Right forelimb (tissue), 1 donor: Measurements from ENCODE around the gene FANCI.

Source experiments
- DNase-seq: peaks from one replicate; pipeline ENCODE4 v3.0.0-alpha.2; 2018

Gene FANCI

DNA sequence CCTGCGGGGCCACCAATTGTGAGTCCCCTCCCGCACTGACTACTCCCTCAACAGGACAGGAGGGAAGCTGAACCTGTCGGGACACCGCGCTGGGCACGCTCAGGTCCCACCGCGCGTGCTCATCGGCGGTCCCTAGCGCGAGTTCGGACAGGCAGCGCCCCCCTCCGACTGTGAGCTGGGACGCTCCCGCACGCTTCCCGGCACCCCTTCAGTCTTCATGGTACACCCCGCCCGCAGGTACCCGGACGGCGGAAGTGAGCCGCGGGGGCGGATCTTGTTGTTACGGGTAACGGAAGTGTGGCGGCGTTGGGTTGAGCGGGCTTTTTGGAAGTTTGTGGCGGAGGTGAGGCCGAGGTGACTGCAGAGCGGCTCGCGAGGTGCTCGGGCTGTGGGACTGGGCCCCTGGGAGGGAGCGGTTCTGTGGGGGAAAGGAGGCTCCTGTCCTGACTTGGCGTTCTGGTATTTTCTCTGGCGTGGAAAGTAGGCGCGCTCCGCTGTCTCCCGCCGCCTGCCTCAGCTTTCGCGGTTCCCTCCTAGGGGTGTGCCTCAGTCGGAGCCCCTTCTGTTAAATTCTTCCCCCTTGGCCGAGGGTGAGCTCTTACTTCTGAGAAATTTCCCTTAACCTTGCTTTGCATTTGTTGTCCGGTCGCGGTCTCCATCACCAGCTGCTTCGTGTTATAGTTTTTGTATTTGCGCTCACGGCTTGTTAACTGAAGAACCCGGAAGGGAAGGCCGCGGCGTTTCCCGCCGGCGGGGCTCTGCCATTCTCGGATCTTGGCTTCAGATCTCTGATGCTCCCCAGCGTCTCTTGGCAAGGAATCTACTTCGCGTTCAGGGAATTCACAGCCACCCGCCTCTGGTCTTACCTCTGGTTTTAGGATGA lies at the start of gene FANCI:
Gene FANCI (plus strand): TSS at position 289 of the 883 bp plus-strand sequence. CDS start 3,669 bp downstream, outside the sequence.
- peak; percentile 97 for DNase-seq

- DNase-seq, result no peak
These were observed 49.2 kb upstream of the FANCI start for GRCh38 chr15:89194608-89195007.

- no peak for DNase-seq
These were observed 47.9 kb upstream of the FANCI start for GRCh38 chr15:89195836-89196235.

DNA sequence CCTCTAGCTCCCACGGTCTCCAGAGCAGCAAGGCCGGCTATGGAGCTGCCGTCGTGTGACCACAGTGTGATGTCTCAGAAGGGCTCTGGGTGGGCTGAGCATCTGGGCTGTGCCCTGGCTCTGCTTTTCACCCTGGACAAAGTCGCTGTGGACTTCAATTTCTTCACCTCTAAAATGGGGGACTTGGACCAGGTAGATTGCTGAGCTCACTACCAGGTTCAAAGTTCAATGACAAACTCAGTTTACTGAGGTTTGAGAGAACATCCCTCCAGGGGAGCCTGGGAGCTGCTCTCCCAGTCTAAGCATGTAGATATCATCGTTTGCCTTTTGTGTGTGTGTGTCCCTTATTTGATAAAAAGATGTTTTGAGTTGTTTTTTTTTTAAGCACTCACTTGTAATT lies 47.5 kb upstream of the FANCI start:
- no peak for DNase-seq

DNA sequence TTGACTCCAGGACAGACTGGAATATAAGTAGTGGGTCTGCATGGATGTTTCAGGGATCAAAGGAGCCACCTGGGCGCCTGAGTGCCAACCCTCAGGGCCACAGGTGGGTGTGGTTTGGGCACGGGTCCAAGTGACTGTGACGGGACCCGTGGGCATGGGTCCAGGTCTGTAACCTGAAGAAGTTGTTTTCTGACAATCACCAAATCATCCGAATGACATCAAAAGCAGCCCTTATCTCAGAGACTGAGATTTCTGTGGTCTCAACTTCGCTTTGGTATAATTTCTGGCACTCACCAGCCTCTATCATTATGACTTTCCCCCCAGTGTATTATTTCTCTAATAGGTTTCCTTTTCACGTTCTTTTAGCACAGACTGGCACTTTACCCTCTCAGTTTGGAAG lies 46.8 kb upstream of the FANCI start:
- DNase-seq, result no peak

- DNase-seq, result no peak
These were observed 46.2 kb upstream of the FANCI start for GRCh38 chr15:89197503-89197971.

GRCh38 chr15:89198196-89198595 lies 45.6 kb upstream of the FANCI start:
- no peak for DNase-seq

GRCh38 chr15:89198934-89199333 lies 44.8 kb upstream of the FANCI start:
- no peak for DNase-seq

GRCh38 chr15:89199746-89200145 lies 44.0 kb upstream of the FANCI start:
- no peak for DNase-seq

DNA sequence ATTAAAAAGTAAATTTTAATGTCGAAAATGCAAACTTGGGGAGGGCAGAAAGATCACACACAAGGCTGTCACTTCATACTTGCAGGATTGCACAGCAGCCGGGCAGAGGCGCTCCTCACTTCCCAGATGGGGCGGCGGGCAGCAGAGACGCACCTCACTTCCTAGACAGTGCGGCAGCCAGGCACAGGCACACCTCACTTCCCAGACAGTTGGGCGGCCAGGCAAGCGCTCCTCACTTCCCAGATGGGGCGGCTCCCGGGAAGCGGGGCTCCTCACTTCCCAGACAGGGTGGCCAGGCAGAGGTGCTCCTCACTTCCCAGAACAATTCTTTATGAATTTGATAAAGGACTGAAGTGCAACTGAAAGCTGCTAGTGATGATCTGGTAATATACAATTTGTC lies 43.6 kb upstream of the FANCI start:
- no peak for DNase-seq

- no peak for DNase-seq
These were observed 42.2 kb upstream of the FANCI start for GRCh38 chr15:89201465-89202005.

GRCh38 chr15:89203705-89204273 lies 40.0 kb upstream of the FANCI start:
- DNase-seq, result no peak

DNA sequence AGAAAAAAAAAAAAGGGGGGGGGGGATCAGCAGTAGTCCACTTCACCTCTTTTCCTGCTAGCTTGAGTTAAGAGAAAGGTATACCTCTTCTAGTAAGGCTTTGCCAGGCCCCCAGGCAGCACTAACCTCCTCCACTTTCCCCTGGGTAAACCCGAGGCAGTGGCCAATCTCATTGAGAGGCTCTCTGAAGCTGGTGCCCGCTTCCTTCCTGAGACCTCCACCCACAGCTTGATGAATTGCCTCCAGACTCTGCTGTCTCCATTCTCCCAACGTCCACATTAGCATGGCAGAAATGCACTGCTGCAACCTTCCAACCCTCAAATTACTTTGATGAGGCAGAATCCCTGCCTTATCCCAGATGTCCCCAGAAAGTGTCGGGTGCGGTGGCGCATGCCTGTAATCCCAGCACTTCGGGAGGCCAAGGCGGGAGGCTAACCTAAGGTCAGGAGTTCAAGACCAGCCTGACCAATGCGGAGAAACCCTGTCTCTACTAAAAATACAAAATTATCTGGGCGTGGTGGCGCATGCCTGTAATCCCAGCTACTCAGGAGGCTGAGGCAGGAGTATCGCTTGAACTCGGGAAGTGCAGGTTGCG lies 37.7 kb upstream of the FANCI start:
- DNase-seq, result no peak

- DNase-seq, result peak; percentile 83
These were observed 36.9 kb upstream of the FANCI start for GRCh38 chr15:89206908-89207331.

- DNase-seq, result no peak
These were observed 35.5 kb upstream of the FANCI start for GRCh38 chr15:89208256-89208655.

DNA sequence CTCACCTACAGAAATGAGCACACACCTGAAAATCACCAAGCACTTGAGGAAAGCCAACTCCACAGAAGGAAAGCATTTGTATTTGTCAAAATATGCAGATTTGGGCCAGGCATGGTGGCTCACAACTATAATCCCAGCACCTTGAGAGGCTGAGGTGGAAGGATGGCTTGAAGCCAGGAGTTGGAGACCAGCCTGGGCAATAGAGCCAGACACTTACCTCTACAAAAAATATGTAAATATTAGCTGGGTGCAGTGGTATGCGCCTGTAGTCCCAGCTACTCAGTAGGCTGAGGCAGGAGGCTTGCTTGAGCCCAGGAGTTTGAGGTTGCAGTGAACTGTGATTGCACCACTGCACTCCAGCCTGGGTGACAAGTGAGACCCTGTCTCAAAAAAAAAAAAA lies 34.7 kb upstream of the FANCI start:
- no peak for DNase-seq

DNA sequence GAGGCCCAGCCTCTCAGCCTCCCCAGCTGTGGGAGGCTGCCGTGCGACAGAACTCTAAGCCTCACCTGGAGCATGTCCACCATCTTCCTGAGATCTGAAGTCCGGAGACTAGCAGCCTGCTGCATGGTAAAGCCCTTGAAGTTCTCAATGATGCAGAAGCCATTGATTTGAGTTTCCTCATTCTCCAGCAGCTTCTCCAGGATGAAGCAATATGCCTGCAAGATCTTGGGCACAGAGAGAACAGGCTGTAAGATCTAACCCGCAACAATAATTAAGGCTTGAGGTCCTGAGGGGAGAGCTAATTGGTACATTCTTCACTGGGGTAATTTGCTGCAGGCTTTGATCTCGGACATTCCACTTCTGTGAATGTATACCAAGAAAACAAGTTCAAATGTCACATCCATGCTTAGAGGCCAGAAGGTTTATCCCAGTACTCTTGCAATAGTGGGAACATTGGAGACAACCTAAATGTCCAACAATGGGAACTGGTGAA lies 32.1 kb upstream of the FANCI start:
- DNase-seq, result no peak

DNA sequence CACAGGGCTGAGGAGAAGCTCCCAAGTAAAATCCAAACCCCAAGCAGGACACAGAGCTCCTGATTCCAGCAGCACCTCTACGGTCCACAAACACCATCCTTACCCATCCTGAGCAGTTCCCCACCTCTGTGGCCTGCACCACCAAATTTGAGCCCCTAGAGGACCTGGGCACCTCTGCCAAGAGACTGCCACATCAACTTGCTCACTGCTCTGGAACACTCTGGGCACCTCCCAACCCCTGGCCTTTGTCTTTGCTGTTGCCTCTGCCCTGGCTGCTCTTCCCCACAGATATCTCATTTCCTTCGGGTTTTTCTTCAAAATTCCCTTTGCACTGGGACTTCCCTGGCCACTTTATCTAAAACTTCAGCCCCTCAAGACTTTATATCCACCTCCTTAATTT lies 28.2 kb upstream of the FANCI start:
- DNase-seq, result no peak

GRCh38 chr15:89217031-89217430 lies 26.7 kb upstream of the FANCI start:
- no peak for DNase-seq

DNA sequence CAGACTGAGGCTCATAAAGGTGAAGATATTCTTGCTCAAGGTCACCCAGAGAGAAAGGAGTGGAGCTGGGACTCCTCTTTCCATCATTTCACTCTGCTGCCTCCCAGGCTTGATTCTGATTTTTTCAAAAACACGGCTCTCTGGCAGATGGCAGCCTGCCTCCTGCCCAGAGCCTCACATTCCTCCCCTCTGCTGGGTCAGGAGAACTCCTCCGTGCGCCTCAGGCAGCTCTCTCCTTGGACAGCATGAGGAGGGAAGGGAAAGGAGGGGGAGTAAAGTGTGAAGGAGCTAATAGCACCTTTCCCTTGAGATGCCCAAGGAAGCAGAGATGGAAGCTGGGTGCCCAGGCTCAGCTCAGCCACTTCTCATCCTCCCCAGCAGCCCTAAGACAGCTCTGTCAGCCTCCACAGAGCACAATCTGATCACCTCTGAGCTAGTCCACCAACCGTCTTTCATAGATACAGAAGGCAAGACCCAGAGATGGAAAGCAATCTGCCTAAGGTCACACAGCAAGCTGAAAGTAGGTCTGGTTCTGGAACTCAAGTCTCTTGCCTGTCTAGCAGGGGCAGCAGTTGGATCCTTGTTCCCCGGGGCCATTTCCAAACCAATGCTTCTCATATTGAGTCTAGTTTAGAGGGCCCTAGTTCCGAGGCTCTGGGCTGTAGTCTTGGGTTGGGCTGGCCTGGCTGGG lies 25.9 kb upstream of the FANCI start:
- no peak for DNase-seq

DNA sequence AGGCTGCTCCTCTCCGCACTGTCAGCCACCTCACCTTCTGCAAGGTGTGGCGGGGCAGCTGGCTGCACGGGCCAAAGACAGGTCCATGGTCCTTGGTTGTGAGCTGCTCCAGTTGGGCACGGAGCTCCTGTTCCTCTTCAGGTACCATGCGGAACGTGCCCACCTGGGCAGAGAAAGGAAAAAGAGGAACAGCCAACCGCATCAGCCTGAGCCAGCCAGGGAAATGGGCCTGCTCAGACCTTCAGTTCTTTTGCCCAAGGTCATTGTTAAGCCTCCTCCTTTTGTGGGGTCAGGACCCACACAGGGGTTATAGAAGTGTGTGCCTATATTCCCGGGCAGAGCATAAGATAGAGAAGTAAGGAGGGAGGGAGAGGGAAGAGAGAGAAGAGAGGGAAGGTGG lies 25.2 kb upstream of the FANCI start:
- no peak for DNase-seq

DNA sequence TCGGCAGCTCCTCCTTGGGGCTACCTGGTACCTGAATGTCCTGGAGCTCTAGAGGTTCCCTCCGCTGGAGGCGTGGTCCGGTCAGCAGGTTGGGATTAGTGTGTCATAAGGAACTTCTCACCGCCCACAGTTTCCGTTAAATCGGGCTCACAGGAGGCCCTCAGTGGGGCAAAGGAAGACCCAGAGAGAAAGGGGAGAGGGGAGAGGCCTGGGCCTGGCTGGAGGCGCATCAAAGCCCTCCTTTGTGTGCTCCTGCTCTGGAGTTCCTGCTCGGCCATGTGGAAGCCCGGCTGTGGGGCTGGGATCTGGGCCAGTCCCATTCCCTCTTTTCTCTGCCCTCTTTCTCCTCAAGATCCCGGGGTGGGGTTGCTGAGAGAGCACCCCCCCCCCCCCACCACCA lies 22.2 kb upstream of the FANCI start, which contains the start of gene RLBP1:
Gene RLBP1 (minus strand): TSS at position 37 of the 400 bp plus-strand sequence. CDS start 2,604 bp downstream, outside the sequence.
- no peak for DNase-seq

DNA sequence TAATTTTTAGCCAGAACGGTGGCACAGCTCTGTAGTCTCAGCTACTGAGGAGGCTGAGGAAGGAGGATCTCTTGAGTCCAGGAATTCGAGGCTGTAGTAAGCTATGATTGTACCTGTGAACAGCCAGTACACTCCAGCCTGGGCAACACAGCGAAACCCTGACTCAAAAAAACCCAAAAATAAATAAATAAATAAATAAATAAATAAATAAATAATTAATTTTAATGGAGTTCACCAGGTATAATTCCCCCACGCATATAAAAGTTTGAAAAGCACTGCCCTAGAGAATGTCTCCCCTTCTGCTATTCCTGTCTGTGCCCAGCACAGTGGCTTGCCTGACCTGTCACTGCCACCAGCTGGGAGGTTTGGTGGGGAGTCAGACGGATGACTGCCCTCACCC lies 18.2 kb upstream of the FANCI start:
- no peak for DNase-seq
